Natural killer cell treated with Interleukin-12 subunit alpha and Interleukin-12 subunit beta and Interleukin-15 and Interleukin-18, amount 100 ng/mL, for 72 hours (primary cell): ENCODE data around the gene RAB27B. TPM values are rescaled to one million over a fixed set of nuclear protein-coding genes. Genes with fewer than 3 reads are reported as not detected.

Experiments
- ATAC-seq, 2 donors: fragments of 150-1000 bp; cut with Tn5 transposase in 1 of 2; sonication (Bioruptor Pico), chemical (Tn5 transposase) in 1 of 2; 2 replicates each; pipeline ENCODE4 v1.10.0; 2021
- DNase-seq: peaks from one replicate; pipeline ENCODE4 v3.0.0; 2022; ENCODE audit warnings: low spot score
- H3K27ac Mint-ChIP-seq, 2 donors: 1 replicate in 1 of 2; 2 replicates in 1 of 2; pipeline ENCODE4 v1.8.0; 2022; ENCODE audit warnings: mixed read lengths in 2 of 2, mild to moderate bottlenecking in 1 of 2, moderate library complexity in 1 of 2
- H3K27me3 Mint-ChIP-seq, 2 donors: 1 replicate in 1 of 2; 2 replicates in 1 of 2; pipeline ENCODE4 v1.8.0; 2022; ENCODE audit warnings: mixed read lengths in 2 of 2
- H3K36me3 Mint-ChIP-seq: one replicate; pipeline ENCODE4 v1.8.0; 2022; ENCODE audit warnings: mixed read lengths
- H3K4me1 Mint-ChIP-seq, 2 donors: 1 replicate in 1 of 2; 2 replicates in 1 of 2; pipeline ENCODE4 v1.8.0; 2022; ENCODE audit warnings: low read depth in 2 of 2, mixed read lengths in 2 of 2, mild to moderate bottlenecking in 1 of 2
- H3K4me3 Mint-ChIP-seq: one replicate; pipeline ENCODE4 v1.8.0; 2022; ENCODE audit warnings: mixed read lengths
- H3K9me3 Mint-ChIP-seq: 2 replicates; pipeline ENCODE4 v1.8.0; 2022; ENCODE audit warnings: mixed read lengths
- total RNA-seq, 2 donors: library from RNA; stranded (reverse); gene quantifications; one replicate each; pipeline ENCODE4 v1.2.3, GENCODE V29; 2022

Gene RAB27B
- total RNA-seq, 2 donors from 2014 or later: 1.5 to 1.6 TPM

GRCh38 chr18:54882318-54882717 is 54.0 kb downstream of the RAB27B start:
- no peak for DNase-seq
- H3K27me3 Mint-ChIP-seq: no peaks in the 10 kb centered on the region
- ATAC-seq: no peak
- no peak overlapping the region for H3K27ac Mint-ChIP-seq
- no peaks in the 10 kb centered on the region for H3K9me3 Mint-ChIP-seq
- H3K4me1 Mint-ChIP-seq: peaks cover 0 to 9% of the 10 kb centered on the region in 2 donors
- no peak overlapping the region for H3K4me3 Mint-ChIP-seq
- peaks cover 11% of the 10 kb centered on the region for H3K36me3 Mint-ChIP-seq

- Mint-ChIP-seq H3K9me3 (no peaks in the 10 kb centered on the region), H3K36me3 (peaks cover 19% of the 10 kb centered on the region)
- ATAC-seq: no peak
Observed at GRCh38 chr18:54883816-54884604, 55.7 kb downstream of the RAB27B start.

DNA sequence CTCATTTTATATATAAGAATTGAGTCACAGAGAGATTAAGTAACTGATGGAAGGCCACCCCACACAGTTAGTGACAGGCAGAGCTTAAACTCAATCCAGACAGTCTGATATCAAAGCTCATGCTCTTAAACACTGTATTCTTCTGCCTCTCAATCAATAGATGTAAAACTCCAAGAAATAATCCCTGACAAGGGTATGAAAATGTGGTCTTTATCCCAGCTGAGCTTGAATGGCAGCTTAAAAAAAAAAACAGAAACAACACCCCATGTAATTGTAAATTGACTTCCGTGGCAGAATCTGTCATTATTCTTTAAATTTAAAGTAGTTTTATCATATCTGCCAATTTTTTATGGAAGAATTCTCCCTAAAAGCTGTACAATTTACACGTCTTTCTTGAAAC is 60.1 kb downstream of the RAB27B start:
- Mint-ChIP-seq H3K27me3 (no peaks in the 10 kb centered on the region), H3K4me1 (no peaks in the 10 kb centered on the region), H3K4me3 (no peak overlapping the region), H3K9me3 (no peaks in the 10 kb centered on the region), H3K36me3 (peaks cover 17% of the 10 kb centered on the region), H3K27ac (no peak overlapping the region)
- DNase-seq: no peak
- no peak for ATAC-seq

More at GRCh38 chr18:54883816-54884604, 55.7 kb downstream of the RAB27B start:
- peaks cover 0 to 9% of the 10 kb centered on the region in 2 donors for H3K4me1 Mint-ChIP-seq
- no peak overlapping the region for H3K4me3 Mint-ChIP-seq
- no peak for DNase-seq
- H3K27me3 Mint-ChIP-seq: no peaks in the 10 kb centered on the region
- H3K27ac Mint-ChIP-seq: no peak overlapping the region

DNA sequence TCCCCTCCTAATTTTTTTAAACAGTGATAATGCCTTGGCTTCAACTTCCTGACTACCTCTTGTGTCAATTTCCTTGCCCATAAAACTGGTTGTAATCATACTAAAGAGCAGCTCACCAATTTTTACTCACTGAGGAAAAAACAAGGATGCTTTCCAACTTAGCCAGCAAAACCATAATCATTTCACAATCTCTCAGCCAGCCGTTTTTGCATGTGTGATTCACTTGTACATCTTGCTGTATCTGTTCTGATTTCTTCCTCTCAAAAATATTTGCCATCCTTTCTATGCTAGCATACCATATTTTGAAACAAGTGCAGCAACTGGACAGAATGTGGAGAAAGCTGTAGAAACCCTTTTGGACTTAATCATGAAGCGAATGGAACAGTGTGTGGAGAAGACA is 60.7 kb downstream of the RAB27B start:
- H3K4me1 Mint-ChIP-seq: no peaks in the 10 kb centered on the region
- H3K36me3 Mint-ChIP-seq: peaks cover 17% of the 10 kb centered on the region
- H3K9me3 Mint-ChIP-seq: no peaks in the 10 kb centered on the region
- no peak overlapping the region for H3K4me3 Mint-ChIP-seq
- H3K27me3 Mint-ChIP-seq: no peaks in the 10 kb centered on the region
- ATAC-seq: no peak
- no peak overlapping the region for H3K27ac Mint-ChIP-seq
- DNase-seq: no peak

- Mint-ChIP-seq H3K9me3 (no peaks in the 10 kb centered on the region), H3K4me3 (no peak overlapping the region), H3K4me1 (peaks cover 0 to 5% of the 10 kb centered on the region in 2 donors), H3K27me3 (no peaks in the 10 kb centered on the region), H3K27ac (no peak overlapping the region), H3K36me3 (no peaks in the 10 kb centered on the region)
- ATAC-seq (no peak), DNase-seq (no peak)
Observed at GRCh38 chr18:54899500-54899899, 71.2 kb downstream of the RAB27B start.

DNA sequence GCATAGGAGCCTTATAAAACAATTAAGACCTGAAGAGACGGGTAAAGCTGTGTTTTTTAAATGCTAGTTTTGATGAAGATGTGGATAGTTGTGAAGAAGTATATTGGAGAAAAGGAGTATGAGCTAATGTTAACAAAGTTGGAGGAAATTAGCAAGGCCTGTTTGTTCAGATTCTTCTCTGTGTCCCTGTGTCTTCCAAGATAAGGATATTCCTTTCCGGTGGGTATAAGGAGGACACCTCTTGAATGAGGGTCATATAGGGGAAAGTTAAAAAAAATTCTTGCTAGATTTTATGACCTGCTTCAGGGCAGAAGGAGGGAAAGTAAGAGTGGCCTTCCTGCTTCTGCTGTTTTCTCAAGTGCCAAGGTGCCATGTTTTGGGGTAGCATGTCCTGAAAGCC is 72.0 kb downstream of the RAB27B start:
- no peak overlapping the region for H3K27ac Mint-ChIP-seq

DNA sequence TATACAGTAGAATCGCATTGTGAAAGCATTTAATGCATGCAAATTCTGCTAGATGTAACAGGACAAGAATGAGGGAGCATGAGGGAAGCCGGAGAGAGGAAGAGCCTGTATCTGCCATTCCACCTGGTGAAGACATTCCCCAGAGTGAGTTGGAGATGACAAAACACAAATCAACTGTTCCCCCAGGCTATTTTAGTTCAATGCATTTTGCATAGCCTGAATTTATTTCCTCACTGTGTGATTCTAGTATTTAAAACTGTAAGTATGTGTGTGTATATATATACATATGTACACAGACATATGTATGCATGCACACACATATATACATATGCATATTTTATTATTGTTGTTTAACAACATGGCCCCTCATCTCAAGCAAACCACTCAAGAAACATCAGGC is 76.3 kb downstream of the RAB27B start:
- DNase-seq (no peak), ATAC-seq (no peak)
- Mint-ChIP-seq H3K27me3 (no peaks in the 10 kb centered on the region), H3K4me3 (no peak overlapping the region), H3K27ac (no peak overlapping the region), H3K36me3 (no peaks in the 10 kb centered on the region), H3K9me3 (no peaks in the 10 kb centered on the region), H3K4me1 (peaks cover 0 to 2% of the 10 kb centered on the region in 2 donors)

More for the DNA sequence above, 72.0 kb downstream of the RAB27B start:
- DNase-seq (no peak), ATAC-seq (no peak)
- no peaks in the 10 kb centered on the region for H3K27me3 Mint-ChIP-seq
- H3K36me3 Mint-ChIP-seq: no peaks in the 10 kb centered on the region
- H3K9me3 Mint-ChIP-seq: no peaks in the 10 kb centered on the region
- H3K4me3 Mint-ChIP-seq: no peak overlapping the region
- H3K4me1 Mint-ChIP-seq: peaks cover 0 to 5% of the 10 kb centered on the region in 2 donors

DNA sequence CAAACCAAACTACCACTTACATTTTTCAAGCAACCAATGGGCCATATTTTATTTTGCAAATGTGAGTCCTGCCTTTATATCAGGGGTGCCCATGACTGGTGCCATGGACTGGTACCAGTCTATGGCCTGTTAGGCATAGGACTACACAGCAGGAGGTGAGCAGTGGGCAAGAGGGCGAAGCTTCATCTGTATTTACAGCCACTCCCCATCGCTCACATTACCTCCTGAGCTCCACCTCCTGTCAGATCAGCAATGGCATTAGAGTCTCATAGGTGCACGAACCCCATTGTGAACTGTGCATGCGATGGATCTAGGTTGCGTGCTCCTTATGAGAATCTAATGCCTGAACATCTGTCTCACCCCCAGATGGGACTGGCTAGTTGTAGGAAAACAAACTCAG is 77.4 kb downstream of the RAB27B start:
- H3K4me1 Mint-ChIP-seq: no peaks in the 10 kb centered on the region
- DNase-seq: no peak
- H3K36me3 Mint-ChIP-seq: no peaks in the 10 kb centered on the region
- no peak overlapping the region for H3K27ac Mint-ChIP-seq
- H3K27me3 Mint-ChIP-seq: no peaks in the 10 kb centered on the region
- no peak overlapping the region for H3K4me3 Mint-ChIP-seq
- no peak for ATAC-seq
- H3K9me3 Mint-ChIP-seq: no peaks in the 10 kb centered on the region

DNA sequence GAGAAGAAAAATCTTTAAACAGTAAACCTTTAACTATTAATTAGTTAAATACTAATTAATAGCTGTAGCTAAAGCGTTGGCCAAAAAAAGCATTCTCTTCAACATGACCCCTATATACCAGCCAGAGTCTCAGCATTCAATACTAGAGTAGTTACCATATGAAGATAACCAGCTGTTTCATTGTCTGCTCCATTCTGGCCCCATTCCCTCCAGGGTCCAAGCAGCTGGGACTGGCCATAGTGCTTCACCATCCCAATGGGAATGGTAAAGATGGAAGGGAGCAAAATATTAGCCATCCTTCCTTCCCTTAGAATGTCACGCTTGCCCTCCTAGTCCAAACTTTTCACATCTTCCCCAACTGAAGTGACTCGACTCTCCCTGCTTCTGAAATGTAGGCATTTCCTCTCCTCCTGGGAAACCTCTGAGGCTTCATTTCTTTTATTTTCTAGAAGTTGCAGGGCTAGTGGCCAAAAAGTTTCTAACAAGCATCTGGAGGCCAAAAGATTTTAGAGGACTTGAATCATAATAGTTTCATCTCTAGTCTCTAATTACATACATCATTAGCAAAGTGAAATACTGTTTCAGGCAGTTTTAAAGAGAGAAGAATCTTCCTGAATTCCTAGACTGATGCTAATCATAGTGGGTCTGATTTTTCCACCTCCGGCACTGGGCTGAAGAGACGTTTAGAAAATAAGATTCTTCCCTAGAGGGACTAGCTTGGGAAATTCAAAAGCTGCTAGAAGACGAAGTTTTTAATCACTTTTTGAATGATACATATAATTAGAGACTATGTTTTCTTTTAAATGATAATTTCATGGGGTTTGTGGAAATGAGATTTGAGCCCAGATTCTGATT is 78.3 kb downstream of the RAB27B start:
- H3K27ac Mint-ChIP-seq: no peak overlapping the region
- no peaks in the 10 kb centered on the region for H3K36me3 Mint-ChIP-seq
- DNase-seq: no peak
- H3K4me1 Mint-ChIP-seq: no peaks in the 10 kb centered on the region
- H3K4me3 Mint-ChIP-seq: no peak overlapping the region
- no peak for ATAC-seq
- no peaks in the 10 kb centered on the region for H3K27me3 Mint-ChIP-seq
- no peaks in the 10 kb centered on the region for H3K9me3 Mint-ChIP-seq

GRCh38 chr18:54909538-54909937 is 81.3 kb downstream of the RAB27B start:
- Mint-ChIP-seq H3K27me3 (peaks cover 0 to 2% of the 10 kb centered on the region in 2 donors), H3K27ac (no peak overlapping the region), H3K36me3 (no peaks in the 10 kb centered on the region), H3K4me3 (no peak overlapping the region), H3K4me1 (no peaks in the 10 kb centered on the region), H3K9me3 (no peaks in the 10 kb centered on the region)
- DNase-seq (no peak), ATAC-seq (no peak)

GRCh38 chr18:54910161-54910919 is 82.1 kb downstream of the RAB27B start:
- ATAC-seq (peak in 1 of 2 donors; percentile 52), DNase-seq (no peak)
- H3K4me3 Mint-ChIP-seq: no peak overlapping the region
- peaks cover 0 to 2% of the 10 kb centered on the region in 2 donors for H3K27me3 Mint-ChIP-seq
- no peak overlapping the region for H3K27ac Mint-ChIP-seq
- H3K36me3 Mint-ChIP-seq: no peaks in the 10 kb centered on the region
- H3K9me3 Mint-ChIP-seq: no peaks in the 10 kb centered on the region
- no peaks in the 10 kb centered on the region for H3K4me1 Mint-ChIP-seq

DNA sequence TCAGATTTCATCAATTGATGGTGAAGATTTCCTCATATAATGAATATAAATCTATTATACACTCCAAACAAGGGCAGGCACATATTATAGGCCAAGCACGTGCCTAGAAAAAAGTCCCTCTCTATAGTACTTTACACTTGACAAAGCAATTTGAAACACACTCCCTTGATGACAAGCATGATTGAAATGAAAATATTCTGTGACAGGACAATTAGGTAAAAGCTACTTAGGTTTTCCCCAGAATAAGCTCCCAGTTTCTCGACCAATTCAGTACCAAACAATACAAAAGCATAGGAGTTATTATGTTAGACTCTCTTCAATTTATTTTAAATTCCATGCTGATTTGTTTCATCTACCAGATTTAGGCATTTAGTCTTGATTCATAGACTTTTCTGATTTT is 83.3 kb downstream of the RAB27B start:
- H3K36me3 Mint-ChIP-seq: no peaks in the 10 kb centered on the region
- no peak for ATAC-seq
- no peaks in the 10 kb centered on the region for H3K4me1 Mint-ChIP-seq
- no peak overlapping the region for H3K4me3 Mint-ChIP-seq
- H3K27ac Mint-ChIP-seq: no peak overlapping the region
- no peak for DNase-seq
- no peaks in the 10 kb centered on the region for H3K9me3 Mint-ChIP-seq
- peaks cover 0 to 2% of the 10 kb centered on the region in 2 donors for H3K27me3 Mint-ChIP-seq

- no peak overlapping the region for H3K27ac Mint-ChIP-seq
- no peak overlapping the region for H3K4me3 Mint-ChIP-seq
- no peak for DNase-seq
- no peak for ATAC-seq
- H3K36me3 Mint-ChIP-seq: no peaks in the 10 kb centered on the region
- H3K27me3 Mint-ChIP-seq: peaks cover 0 to 2% of the 10 kb centered on the region in 2 donors
- H3K9me3 Mint-ChIP-seq: no peaks in the 10 kb centered on the region
- H3K4me1 Mint-ChIP-seq: no peaks in the 10 kb centered on the region
Observed at GRCh38 chr18:54914816-54915215, 86.5 kb downstream of the RAB27B start.
